Neural cell (in vitro differentiated cells): Measurements from ENCODE around the gene DEK. TPM values are rescaled to one million over a fixed set of nuclear protein-coding genes. Genes with fewer than 3 reads are reported as not detected.

Source experiments
- H2AFZ ChIP-seq: fragments of 200-600, 300-800 bp; sonication (generic), shearing (Covaris generic); 2 replicates; pipeline ENCODE4 v1.6.0; 2014; ENCODE audit warnings: low read depth, mild to moderate bottlenecking, antibody characterized with exemption, low read length, moderate library complexity
- H3F3A ChIP-seq: fragments of 200-600 bp; shearing (Covaris generic); 2 replicates; pipeline ENCODE4 v1.6.1; 2016; ENCODE audit warnings: mild to moderate bottlenecking, moderate library complexity, mixed read lengths, antibody characterized with exemption, low read length; ENCODE audit not compliant: insufficient read depth, poor library complexity, severe bottlenecking
- H3K27ac ChIP-seq: fragments of 200-600, 300-800 bp; sonication (generic), shearing (Covaris generic); 2 replicates; pipeline ENCODE4 v1.5.1; 2014; ENCODE audit warnings: mild to moderate bottlenecking, low read length, moderate library complexity
- H3K27me3 ChIP-seq: fragments of 300-800, 200-600 bp; sonication (generic), shearing (Covaris generic); 2 replicates; pipeline ENCODE4 v1.6.0; 2014; ENCODE audit warnings: mild to moderate bottlenecking, low read depth, low read length, moderate library complexity; ENCODE audit not compliant: insufficient read depth
- H3K36me3 ChIP-seq: fragments of 300-800, 200-600 bp; sonication (generic), shearing (Covaris generic); 2 replicates; pipeline ENCODE4 v1.5.1; 2014; ENCODE audit warnings: mild to moderate bottlenecking, antibody characterized with exemption, low read length, moderate library complexity; ENCODE audit not compliant: insufficient read depth
- H3K4me2 ChIP-seq: fragments of 300-800, 200-600 bp; sonication (generic), shearing (Covaris generic); 2 replicates; pipeline ENCODE4 v1.6.0; 2014; ENCODE audit warnings: mild to moderate bottlenecking, low read length
- H3K4me3 ChIP-seq: fragments of 300-800, 200-600 bp; sonication (generic), shearing (Covaris generic); 2 replicates; pipeline ENCODE4 v1.5.1; 2014; ENCODE audit warnings: mild to moderate bottlenecking, low read length, moderate library complexity
- H3K79me2 ChIP-seq: fragments of 200-600 bp; shearing (Covaris generic); replicated peaks from 2 replicates; pipeline ENCODE4 v1.6.0; 2014; ENCODE audit warnings: mild to moderate bottlenecking, low read length, moderate library complexity; ENCODE audit not compliant: insufficient read depth
- H3K9ac ChIP-seq: fragments of 300-800, 200-600 bp; sonication (generic), shearing (Covaris generic); 2 replicates; pipeline ENCODE4 v1.6.1; 2016; ENCODE audit warnings: mild to moderate bottlenecking, low read length, mixed read lengths
- H3K9me2 ChIP-seq: fragments of 200-600 bp; shearing (Covaris generic); 2 replicates; pipeline ENCODE4 v1.6.1; 2016; ENCODE audit warnings: mild to moderate bottlenecking, low read length, mixed read lengths; ENCODE audit not compliant: insufficient read depth
- H3K9me3 ChIP-seq: fragments of 200-600, 300-800 bp; sonication (generic), shearing (Covaris generic); 2 replicates; pipeline ENCODE4 v1.6.1; 2016; ENCODE audit warnings: mild to moderate bottlenecking, mixed run types, low read length, moderate library complexity, mixed read lengths
- H4K20me1 ChIP-seq: fragments of 200-600 bp; shearing (Covaris generic); 2 replicates; pipeline ENCODE4 v1.6.1; 2016; ENCODE audit warnings: mild to moderate bottlenecking, mixed run types; ENCODE audit not compliant: insufficient read depth
- EP300 ChIP-seq: fragments of 450-650 bp; conservative IDR thresholded peaks from 2 replicates; pipeline ENCODE4 v1.6.1; 2014; ENCODE audit warnings: antibody characterized with exemption, mild to moderate bottlenecking, moderate library complexity; ENCODE audit not compliant: poor library complexity, severe bottlenecking
- EZH2 ChIP-seq: fragments of 200-600, 300-800 bp; shearing (Covaris generic), sonication (generic); IDR thresholded peaks from 2 replicates; pipeline ENCODE4 v1.6.1; 2014; ENCODE audit warnings: antibody characterized with exemption, low read length, borderline replicate concordance, mild to moderate bottlenecking; ENCODE audit not compliant: insufficient read depth, poor library complexity, severe bottlenecking
- MXI1 ChIP-seq: fragments of 450-650 bp; conservative IDR thresholded peaks from 2 replicates; pipeline ENCODE4 v1.6.1; 2014; ENCODE audit warnings: antibody characterized with exemption, mild to moderate bottlenecking; ENCODE audit not compliant: poor library complexity, severe bottlenecking
- POLR2AphosphoS5 ChIP-seq: IDR thresholded peaks from 2 replicates; pipeline ENCODE4 v1.6.1; 2012
- RAD21 ChIP-seq: fragments of 450-650 bp; conservative IDR thresholded peaks from 2 replicates; pipeline ENCODE4 v1.6.1; 2014; ENCODE audit warnings: antibody characterized with exemption, mild to moderate bottlenecking, moderate library complexity
- SMC3 ChIP-seq: fragments of 450-650 bp; conservative IDR thresholded peaks from 2 replicates; pipeline ENCODE4 v1.6.1; 2014; ENCODE audit warnings: antibody characterized with exemption, mild to moderate bottlenecking, moderate library complexity; ENCODE audit not compliant: poor library complexity
- TAF1 ChIP-seq: IDR thresholded peaks from 2 replicates; pipeline ENCODE4 v1.6.1; 2012; ENCODE audit warnings: low read depth
- polyA plus RNA-seq: library from polyadenylated mRNA; depleted of rRNA; stranded (reverse); fragments of >200 nt; gene quantifications from 2 replicates; pipeline ENCODE4 v1.2.3, GENCODE V29; 2014
- TF ChIP-seq, protein P1 (sequence below): fragments of 450-650 bp; IDR thresholded peaks from 2 replicates; pipeline ENCODE4 v1.5.1; 2014; ENCODE audit warnings: antibody characterized with exemption, mild to moderate bottlenecking, moderate library complexity; ENCODE audit not compliant: poor library complexity, severe bottlenecking
- TF ChIP-seq, protein P2 (sequence below): IDR thresholded peaks from 2 replicates; pipeline ENCODE4 v1.6.1; 2012; ENCODE audit warnings: borderline replicate concordance

Gene DEK
- polyA plus RNA-seq, 1 donor from 2014 or later, result 94.3 TPM

DNA sequence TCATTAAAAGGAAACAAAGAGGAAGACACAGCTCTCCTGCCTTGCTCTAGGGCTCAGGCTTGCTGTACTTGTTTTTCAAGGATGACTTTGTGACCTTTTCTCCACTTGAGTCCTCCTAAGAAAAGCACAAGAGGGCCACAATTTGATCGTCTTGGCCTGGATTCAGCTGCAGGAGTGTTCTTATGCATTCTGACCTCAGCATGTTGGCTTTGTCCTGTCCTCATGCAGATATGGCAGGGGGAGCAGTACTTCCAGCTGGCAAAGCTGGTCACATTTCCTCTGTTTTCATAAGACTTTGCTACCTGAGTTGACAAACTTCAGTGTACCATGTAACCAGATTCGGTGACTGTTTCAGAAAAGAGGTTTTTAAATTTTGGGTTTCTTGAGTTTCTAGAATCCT is 78.3 kb downstream of the DEK start:
- Histone ChIP-seq H3K9me2 (no peaks in the 10 kb centered on the region), H3K9me3 (no peaks in the 10 kb centered on the region), H3K4me2 (no peak overlapping the region), H3K27ac (no peak overlapping the region), H3K9ac (no peak overlapping the region), H3F3A (no peaks in the 10 kb centered on the region), H2AFZ (no peak overlapping the region), H3K27me3 (no peaks in the 10 kb centered on the region), H3K4me3 (no peak overlapping the region), H4K20me1 (no peaks in the 10 kb centered on the region), H3K79me2 (no peaks in the 10 kb centered on the region), H3K36me3 (no peaks in the 10 kb centered on the region)
- TF ChIP-seq EZH2, result no peak
- no peak for TF ChIP-seq TAF1
- no peak for TF ChIP-seq SMC3
- TF ChIP-seq RAD21, result no peak
- TF ChIP-seq EP300, result no peak
- TF ChIP-seq MXI1, result no peak

DNA sequence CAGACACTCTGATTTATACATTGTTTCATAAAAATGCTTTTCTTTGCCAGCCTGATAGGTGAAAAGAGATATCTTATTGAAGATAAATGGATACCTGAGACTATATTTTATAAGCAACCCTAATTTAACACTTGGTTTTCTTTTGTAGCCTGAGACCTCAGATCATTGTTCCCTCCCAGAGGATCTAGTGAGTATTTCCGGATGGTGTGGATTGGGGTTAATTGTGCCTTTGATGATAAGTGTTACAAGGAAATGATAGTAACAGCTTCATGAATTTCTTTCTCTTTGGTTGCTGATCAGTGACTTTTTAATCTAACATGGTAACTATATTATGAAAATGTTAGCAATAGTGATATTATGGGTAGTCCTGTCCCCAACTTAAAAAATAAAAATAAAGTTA is 78.7 kb downstream of the DEK start:
- no peaks in the 10 kb centered on the region for H3K9me3 ChIP-seq
- no peak overlapping the region for H3K4me3 ChIP-seq
- TF ChIP-seq MXI1, result no peak
- TF ChIP-seq RAD21, result no peak
- TF ChIP-seq POLR2AphosphoS5, result no peak
- H3K27me3 ChIP-seq, result no peaks in the 10 kb centered on the region
- no peak overlapping the region for H3K9ac ChIP-seq
- no peak overlapping the region for H3K27ac ChIP-seq
- no peaks in the 10 kb centered on the region for H3K79me2 ChIP-seq
- no peak overlapping the region for H3K4me2 ChIP-seq
- no peaks in the 10 kb centered on the region for H4K20me1 ChIP-seq
- no peaks in the 10 kb centered on the region for H3K36me3 ChIP-seq
- no peaks in the 10 kb centered on the region for H3K9me2 ChIP-seq
- no peak overlapping the region for H2AFZ ChIP-seq
- no peaks in the 10 kb centered on the region for H3F3A ChIP-seq

DNA sequence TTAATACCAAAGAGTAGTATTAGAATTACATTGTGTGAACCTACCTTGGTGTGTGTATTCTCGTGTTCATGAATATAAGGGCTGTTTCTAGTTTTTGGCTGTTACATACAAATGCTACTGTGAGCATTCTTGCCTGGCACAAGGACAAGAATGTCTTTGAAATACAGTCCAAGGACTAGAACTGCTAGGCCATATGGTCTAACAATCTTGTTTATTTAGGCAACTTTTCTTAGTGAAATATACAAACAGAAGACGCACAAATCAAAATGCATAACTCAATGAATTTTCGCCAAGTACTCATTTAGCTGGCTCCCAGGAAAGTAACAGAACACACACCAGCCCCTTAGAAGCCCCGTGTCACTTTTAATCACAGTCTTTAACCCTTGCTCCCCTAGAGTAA is 80.6 kb downstream of the DEK start:
- Histone ChIP-seq H4K20me1 (no peaks in the 10 kb centered on the region), H3F3A (no peaks in the 10 kb centered on the region), H3K9me2 (no peaks in the 10 kb centered on the region), H3K4me3 (no peak overlapping the region), H3K27me3 (no peaks in the 10 kb centered on the region), H2AFZ (no peak overlapping the region), H3K9ac (no peak overlapping the region), H3K9me3 (no peaks in the 10 kb centered on the region), H3K4me2 (no peak overlapping the region), H3K79me2 (no peaks in the 10 kb centered on the region), H3K27ac (no peak overlapping the region), H3K36me3 (no peaks in the 10 kb centered on the region)
- TF ChIP-seq SMC3 (no peak), POLR2AphosphoS5 (no peak), TAF1 (no peak)
- TF ChIP-seq, protein P1, sequence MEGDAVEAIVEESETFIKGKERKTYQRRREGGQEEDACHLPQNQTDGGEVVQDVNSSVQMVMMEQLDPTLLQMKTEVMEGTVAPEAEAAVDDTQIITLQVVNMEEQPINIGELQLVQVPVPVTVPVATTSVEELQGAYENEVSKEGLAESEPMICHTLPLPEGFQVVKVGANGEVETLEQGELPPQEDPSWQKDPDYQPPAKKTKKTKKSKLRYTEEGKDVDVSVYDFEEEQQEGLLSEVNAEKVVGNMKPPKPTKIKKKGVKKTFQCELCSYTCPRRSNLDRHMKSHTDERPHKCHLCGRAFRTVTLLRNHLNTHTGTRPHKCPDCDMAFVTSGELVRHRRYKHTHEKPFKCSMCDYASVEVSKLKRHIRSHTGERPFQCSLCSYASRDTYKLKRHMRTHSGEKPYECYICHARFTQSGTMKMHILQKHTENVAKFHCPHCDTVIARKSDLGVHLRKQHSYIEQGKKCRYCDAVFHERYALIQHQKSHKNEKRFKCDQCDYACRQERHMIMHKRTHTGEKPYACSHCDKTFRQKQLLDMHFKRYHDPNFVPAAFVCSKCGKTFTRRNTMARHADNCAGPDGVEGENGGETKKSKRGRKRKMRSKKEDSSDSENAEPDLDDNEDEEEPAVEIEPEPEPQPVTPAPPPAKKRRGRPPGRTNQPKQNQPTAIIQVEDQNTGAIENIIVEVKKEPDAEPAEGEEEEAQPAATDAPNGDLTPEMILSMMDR, result no peak

DNA sequence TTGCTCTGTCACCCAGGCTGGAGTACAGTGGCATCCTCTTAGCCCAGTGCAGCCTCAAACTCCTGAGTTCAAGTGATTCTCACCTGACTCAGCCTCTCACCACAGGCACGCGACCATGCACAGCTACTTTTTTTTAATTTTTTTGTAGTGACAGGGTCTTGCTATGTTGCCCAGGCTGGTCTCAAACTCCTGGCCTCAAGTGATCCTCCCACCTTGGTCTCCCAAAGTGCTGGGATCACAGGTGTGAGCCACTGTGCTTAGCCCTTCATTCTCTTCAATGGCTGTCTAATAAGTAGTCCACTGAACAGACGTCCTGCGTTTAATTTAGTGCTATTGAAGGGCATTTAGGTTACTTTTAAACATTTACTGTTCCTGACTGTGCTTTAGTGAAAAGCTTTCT is 81.8 kb downstream of the DEK start:
- Histone ChIP-seq H3K36me3 (no peaks in the 10 kb centered on the region), H4K20me1 (no peaks in the 10 kb centered on the region), H3K27me3 (no peaks in the 10 kb centered on the region), H2AFZ (no peak overlapping the region), H3K4me2 (no peak overlapping the region), H3F3A (no peaks in the 10 kb centered on the region), H3K79me2 (no peaks in the 10 kb centered on the region), H3K9ac (no peak overlapping the region), H3K9me2 (no peaks in the 10 kb centered on the region), H3K27ac (no peak overlapping the region), H3K9me3 (no peaks in the 10 kb centered on the region), H3K4me3 (no peak overlapping the region)
- no peak for TF ChIP-seq EZH2
- TF ChIP-seq EP300, result no peak
- TF ChIP-seq SMC3, result no peak
- no peak for TF ChIP-seq MXI1
- TF ChIP-seq, protein P2, sequence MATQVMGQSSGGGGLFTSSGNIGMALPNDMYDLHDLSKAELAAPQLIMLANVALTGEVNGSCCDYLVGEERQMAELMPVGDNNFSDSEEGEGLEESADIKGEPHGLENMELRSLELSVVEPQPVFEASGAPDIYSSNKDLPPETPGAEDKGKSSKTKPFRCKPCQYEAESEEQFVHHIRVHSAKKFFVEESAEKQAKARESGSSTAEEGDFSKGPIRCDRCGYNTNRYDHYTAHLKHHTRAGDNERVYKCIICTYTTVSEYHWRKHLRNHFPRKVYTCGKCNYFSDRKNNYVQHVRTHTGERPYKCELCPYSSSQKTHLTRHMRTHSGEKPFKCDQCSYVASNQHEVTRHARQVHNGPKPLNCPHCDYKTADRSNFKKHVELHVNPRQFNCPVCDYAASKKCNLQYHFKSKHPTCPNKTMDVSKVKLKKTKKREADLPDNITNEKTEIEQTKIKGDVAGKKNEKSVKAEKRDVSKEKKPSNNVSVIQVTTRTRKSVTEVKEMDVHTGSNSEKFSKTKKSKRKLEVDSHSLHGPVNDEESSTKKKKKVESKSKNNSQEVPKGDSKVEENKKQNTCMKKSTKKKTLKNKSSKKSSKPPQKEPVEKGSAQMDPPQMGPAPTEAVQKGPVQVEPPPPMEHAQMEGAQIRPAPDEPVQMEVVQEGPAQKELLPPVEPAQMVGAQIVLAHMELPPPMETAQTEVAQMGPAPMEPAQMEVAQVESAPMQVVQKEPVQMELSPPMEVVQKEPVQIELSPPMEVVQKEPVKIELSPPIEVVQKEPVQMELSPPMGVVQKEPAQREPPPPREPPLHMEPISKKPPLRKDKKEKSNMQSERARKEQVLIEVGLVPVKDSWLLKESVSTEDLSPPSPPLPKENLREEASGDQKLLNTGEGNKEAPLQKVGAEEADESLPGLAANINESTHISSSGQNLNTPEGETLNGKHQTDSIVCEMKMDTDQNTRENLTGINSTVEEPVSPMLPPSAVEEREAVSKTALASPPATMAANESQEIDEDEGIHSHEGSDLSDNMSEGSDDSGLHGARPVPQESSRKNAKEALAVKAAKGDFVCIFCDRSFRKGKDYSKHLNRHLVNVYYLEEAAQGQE, result no peak
- no peak for TF ChIP-seq POLR2AphosphoS5
- TF ChIP-seq, protein P1, result no peak
- no peak for TF ChIP-seq TAF1
- TF ChIP-seq RAD21, result no peak
